HG03558 (cell line): ENCODE data around the gene SF3A1.

Source experiments
- ATAC-seq: cut with Tn5 transposase; IDR thresholded peaks from one replicate; pipeline ENCODE4 v1.9.1; 2021; ENCODE audit warnings: moderate number of reproducible peaks; ENCODE audit not compliant: unreplicated experiment; ENCODE audit errors: extremely low read depth

SF3A1 gene

GRCh38 chr22:30386960-30387827 lies 30.5 kb upstream of the SF3A1 start, which contains the start of gene RNF215:
TSS of gene RNF215 (minus strand) at chr22:30387411. CDS start at chr22:30387313, 98 bp downstream.
- no peak for ATAC-seq

- no peak for ATAC-seq
Measured at GRCh38 chr22:30386608-30386959, 29.9 kb upstream of the SF3A1 start.

GRCh38 chr22:30385942-30386341 lies 29.2 kb upstream of the SF3A1 start:
- no peak for ATAC-seq

- ATAC-seq, result no peak
Measured at GRCh38 chr22:30383061-30383460, 26.4 kb upstream of the SF3A1 start.

GRCh38 chr22:30382340-30382739 lies 25.6 kb upstream of the SF3A1 start:
- no peak for ATAC-seq

- no peak for ATAC-seq
Measured at GRCh38 chr22:30381264-30381663, 24.6 kb upstream of the SF3A1 start.

GRCh38 chr22:30380011-30380410 lies 23.3 kb upstream of the SF3A1 start:
- no peak for ATAC-seq

- ATAC-seq, result no peak
Measured at GRCh38 chr22:30375312-30375849, 18.7 kb upstream of the SF3A1 start.

- ATAC-seq, result no peak
Measured at GRCh38 chr22:30373331-30374325, 16.9 kb upstream of the SF3A1 start.

- no peak for ATAC-seq
Measured at GRCh38 chr22:30372915-30373314, 16.2 kb upstream of the SF3A1 start.

GRCh38 chr22:30371981-30372380 lies 15.3 kb upstream of the SF3A1 start:
- ATAC-seq, result no peak

- no peak for ATAC-seq
Measured at GRCh38 chr22:30371321-30371720, 14.6 kb upstream of the SF3A1 start.

- ATAC-seq, result no peak
Measured at GRCh38 chr22:30370641-30371230, 14.0 kb upstream of the SF3A1 start.

- no peak for ATAC-seq
Measured at GRCh38 chr22:30368420-30368819, 11.7 kb upstream of the SF3A1 start.

- no peak for ATAC-seq
Measured at GRCh38 chr22:30365891-30366290, 9.2 kb upstream of the SF3A1 start.

- no peak for ATAC-seq
Measured at GRCh38 chr22:30362651-30363281, 6.1 kb upstream of the SF3A1 start.

GRCh38 chr22:30361916-30362650 lies 5.4 kb upstream of the SF3A1 start:
- ATAC-seq, result no peak

- ATAC-seq, result no peak
Measured at GRCh38 chr22:30358541-30358940, 1.8 kb upstream of the SF3A1 start.

- ATAC-seq, result no peak
Measured at GRCh38 chr22:30357650-30358215, 1.0 kb upstream of the SF3A1 start.
